ENCODE data around the gene STN1. TPM values are rescaled to one million over a fixed set of nuclear protein-coding genes. Genes with fewer than 3 reads are reported as not detected.

The STN1 gene
- total RNA-seq, 2 donors from 2014 or later: 13.5 to 19.9 TPM

DNA sequence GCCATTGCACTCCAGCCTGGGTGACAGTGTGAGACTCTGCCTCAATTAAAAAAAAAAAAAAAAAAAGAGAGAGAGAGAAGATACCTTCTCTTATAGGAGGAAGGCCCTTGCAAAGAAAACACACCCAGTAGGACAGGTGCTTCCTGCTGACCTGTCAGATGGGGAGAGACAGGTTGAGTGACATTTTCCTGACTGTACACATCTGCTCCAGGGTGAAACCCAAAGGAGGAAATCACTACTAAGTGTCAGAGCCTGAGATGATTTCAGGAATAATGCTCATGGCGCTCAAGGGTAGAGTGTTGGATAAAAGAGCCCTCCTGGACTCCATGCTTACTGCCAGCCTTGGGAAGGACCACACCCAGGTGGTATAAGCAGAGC is 1.7 kb upstream of the STN1 start:
- peaks cover 11% of the 10 kb centered on the region for H3K9me3 Mint-ChIP-seq
- DNase-seq: no peak
- H3K4me1 Mint-ChIP-seq: peaks cover 7% of the 10 kb centered on the region
- peaks cover 18% of the 10 kb centered on the region for H3K36me3 Mint-ChIP-seq (ENCODE audit: low read depth)
- peaks cover 14% of the 10 kb centered on the region for H3K36me3 ChIP-seq (ENCODE audit: control insufficient read depth, insufficient read depth, low read length)
- H3K4me3 Mint-ChIP-seq: no peak overlapping the region
- no peaks in the 10 kb centered on the region for H3K27me3 ChIP-seq (ENCODE audit: control insufficient read depth, insufficient read depth, low read length, poor library complexity, severe bottlenecking)
- WGBS, 2 experiments (ENCODE audit: insufficient coverage in 1 of 2, insufficient read length in 1 of 2): 96 to 100% methylated on average over 1 of the region's 1 CpG
- H3K9me3 ChIP-seq (ENCODE audit: control insufficient read depth, low read length): peaks cover 13% of the 10 kb centered on the region
- no peak for TF ChIP-seq CTCF (conservative IDR thresholded peaks at IDR 0.05)
- H3K9ac ChIP-seq (ENCODE audit: extremely low read depth, low read length, poor library complexity, severe bottlenecking): no peak overlapping the region
- no peak overlapping the region for H3K27ac ChIP-seq (ENCODE audit: low read depth, low read length)
- H3K27ac Mint-ChIP-seq: no peak overlapping the region
- H3K27me3 Mint-ChIP-seq (ENCODE audit: insufficient read depth): no peaks in the 10 kb centered on the region
- H3K4me1 ChIP-seq (ENCODE audit: control insufficient read depth, insufficient read depth, low read length): peaks cover 5% of the 10 kb centered on the region
- no peak overlapping the region for H3K4me3 ChIP-seq (ENCODE audit: low read length)

DNA sequence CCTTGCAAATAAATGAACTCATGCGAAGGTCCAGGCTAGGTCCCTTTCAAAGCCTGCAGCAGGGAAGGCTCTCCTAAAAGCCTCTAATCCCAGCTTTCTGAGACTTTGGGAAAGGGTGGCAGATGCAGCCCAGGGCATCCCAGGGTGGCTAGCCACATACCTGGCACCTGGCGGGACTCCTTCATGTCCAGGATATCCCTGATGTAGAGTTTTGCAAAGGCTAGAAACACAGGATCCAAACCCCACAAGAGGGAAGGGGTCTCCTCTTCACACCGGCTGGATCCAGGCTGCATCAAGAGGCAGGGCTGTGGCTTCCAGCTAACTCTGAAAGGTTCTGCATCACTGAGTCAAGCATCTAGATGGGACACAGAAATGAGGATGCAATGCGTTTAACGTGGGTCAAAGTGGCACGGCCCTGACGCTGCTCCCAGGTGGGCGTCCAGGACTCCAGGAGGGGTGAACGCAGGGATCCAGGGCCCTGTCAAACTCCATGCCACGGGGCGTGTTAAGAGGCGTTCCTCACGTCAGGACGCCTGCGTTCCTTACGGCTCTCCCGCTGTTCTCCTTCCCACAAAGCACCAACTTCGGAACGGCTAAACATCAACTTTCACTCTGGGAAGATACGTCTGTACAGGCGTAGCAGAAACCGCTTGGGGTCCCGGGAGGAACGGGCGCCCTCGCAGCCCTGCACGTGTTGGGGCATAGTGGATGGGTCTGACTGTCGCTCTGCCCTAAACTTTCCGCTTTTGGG is 507 bp downstream of the STN1 start:
- peaks cover 15% of the 10 kb centered on the region for H3K36me3 ChIP-seq (ENCODE audit: control insufficient read depth, insufficient read depth, low read length)
- Mint-ChIP-seq H3K27ac (peak overlapping the region; percentile 96), H3K27me3 (ENCODE audit: insufficient read depth) (no peaks in the 10 kb centered on the region), H3K4me1 (peaks cover 7% of the 10 kb centered on the region), H3K4me3 (peak overlapping the region; percentile 87), H3K36me3 (ENCODE audit: low read depth) (peaks cover 25% of the 10 kb centered on the region), H3K9me3 (peaks cover 18% of the 10 kb centered on the region)
- no peaks in the 10 kb centered on the region for H3K27me3 ChIP-seq (ENCODE audit: control insufficient read depth, insufficient read depth, low read length, poor library complexity, severe bottlenecking)
- no peak for TF ChIP-seq CTCF (conservative IDR thresholded peaks at IDR 0.05)
- peaks cover 16% of the 10 kb centered on the region for H3K9me3 ChIP-seq (ENCODE audit: control insufficient read depth, low read length)
- no peak for DNase-seq
- peak overlapping the region; percentile 95 for H3K4me3 ChIP-seq (ENCODE audit: low read length)
- H3K9ac ChIP-seq (ENCODE audit: extremely low read depth, low read length, poor library complexity, severe bottlenecking): peak overlapping the region; percentile 65
- peaks cover 5% of the 10 kb centered on the region for H3K4me1 ChIP-seq (ENCODE audit: control insufficient read depth, insufficient read depth, low read length)
- peak overlapping the region; percentile 72 for H3K27ac ChIP-seq (ENCODE audit: low read depth, low read length)
- WGBS, 2 experiments (ENCODE audit: insufficient coverage in 1 of 2, insufficient read length in 1 of 2): 14 to 29% methylated on average over 22 to 29 of the region's 29 CpGs

GRCh38 chr10:103916876-103917275 is 1.1 kb downstream of the STN1 start:
- Mint-ChIP-seq H3K9me3 (peaks cover 18% of the 10 kb centered on the region), H3K4me1 (peaks cover 7% of the 10 kb centered on the region), H3K36me3 (ENCODE audit: low read depth) (peaks cover 25% of the 10 kb centered on the region), H3K27ac (no peak overlapping the region), H3K4me3 (peak overlapping the region; percentile 87), H3K27me3 (ENCODE audit: insufficient read depth) (no peaks in the 10 kb centered on the region)
- H3K9ac ChIP-seq (ENCODE audit: extremely low read depth, low read length, poor library complexity, severe bottlenecking): no peak overlapping the region
- peaks cover 16% of the 10 kb centered on the region for H3K9me3 ChIP-seq (ENCODE audit: control insufficient read depth, low read length)
- H3K36me3 ChIP-seq (ENCODE audit: control insufficient read depth, insufficient read depth, low read length): peaks cover 15% of the 10 kb centered on the region
- no peak for DNase-seq
- H3K4me1 ChIP-seq (ENCODE audit: control insufficient read depth, insufficient read depth, low read length): peaks cover 5% of the 10 kb centered on the region
- TF ChIP-seq CTCF (conservative IDR thresholded peaks at IDR 0.05): no peak
- peak overlapping the region; percentile 95 for H3K4me3 ChIP-seq (ENCODE audit: low read length)
- 90 to 100% methylated on average over 1 to 2 of the region's 2 CpGs for WGBS, 2 experiments (ENCODE audit: insufficient coverage in 1 of 2, insufficient read length in 1 of 2)
- no peak overlapping the region for H3K27ac ChIP-seq (ENCODE audit: low read depth, low read length)
- H3K27me3 ChIP-seq (ENCODE audit: control insufficient read depth, insufficient read depth, low read length, poor library complexity, severe bottlenecking): no peaks in the 10 kb centered on the region
